ENCODE results near the gene NCAPD2.

Gene NCAPD2

GRCh38 chr12:6533923-6534694 lies 40.2 kb downstream of the NCAPD2 start, which contains the start of gene GAPDH (continued):
- TF ChIP-seq ZBTB11 (tag by site-specific recombination; conservative IDR thresholded peaks at IDR 0.05; ENCODE audit: low read depth), result no peak
- no peak for TF ChIP-seq CTCF (tag by site-specific recombination; IDR thresholded peaks at IDR 0.05)
- no peak for TF ChIP-seq ZNF202 (tag by site-specific recombination; IDR thresholded peaks at IDR 0.05; ENCODE audit: borderline replicate concordance)
- TF ChIP-seq KLF16 (tag by site-specific recombination; IDR thresholded peaks at IDR 0.05), result no peak; the same call in 1 of the 2 replicates
- peak; percentile 13; the same call in 1 of the 2 replicates for TF ChIP-seq KLF17 (tag by site-specific recombination; IDR thresholded peaks at IDR 0.05)
- no peak for TF ChIP-seq ZNF155 (tag by site-specific recombination; IDR thresholded peaks at IDR 0.05)
- TF ChIP-seq TCF7L2 (IDR thresholded peaks at IDR 0.05; ENCODE audit: borderline replicate concordance, low read depth, low read length), result no peak
- peak; percentile 84 for TF ChIP-seq KLF9 (tag by site-specific recombination; IDR thresholded peaks at IDR 0.05; ENCODE audit: low read depth)
- peak; percentile 47; the same call in 1 of the 2 replicates for TF ChIP-seq ZNF843 (tag by site-specific recombination; IDR thresholded peaks at IDR 0.05)
- peak; percentile 8 for TF ChIP-seq PRDM4 (tag by site-specific recombination; IDR thresholded peaks at IDR 0.05)
- no peak for TF ChIP-seq ZNF707 (tag by site-specific recombination; IDR thresholded peaks at IDR 0.05)
- peak; percentile 48; the same call in 1 of the 2 replicates for TF ChIP-seq HOXD13 (CRISPR knock-in tag; IDR thresholded peaks at IDR 0.05; ENCODE audit: borderline replicate concordance)
- peak; percentile 65 for TF ChIP-seq ZBTB26 (tag by site-specific recombination; optimal IDR thresholded peaks at IDR 0.05)
- TF ChIP-seq ZSCAN30 (tag by site-specific recombination; IDR thresholded peaks at IDR 0.05), result peak; percentile 42
- peak; percentile 74; the same call in 1 of the 2 replicates for TF ChIP-seq ZNF2 (tag by site-specific recombination; IDR thresholded peaks at IDR 0.05)
- TF ChIP-seq SP2 (tag by site-specific recombination; IDR thresholded peaks at IDR 0.05), result peak; percentile 80
- TF ChIP-seq ZNF776 (tag by site-specific recombination; IDR thresholded peaks at IDR 0.05; ENCODE audit: borderline replicate concordance), result no peak
- TF ChIP-seq ZNF37A (tag by site-specific recombination; IDR thresholded peaks at IDR 0.05), result no peak
- no peak for TF ChIP-seq MEIS1 (CRISPR knock-in tag; IDR thresholded peaks at IDR 0.05; ENCODE audit: borderline replicate concordance)
- TF ChIP-seq ZNF398 (tag by site-specific recombination; IDR thresholded peaks at IDR 0.05), result no peak; the same call in 1 of the 2 replicates
- TF ChIP-seq ZNF777 (tag by site-specific recombination; IDR thresholded peaks at IDR 0.05; ENCODE audit: borderline replicate concordance), result peak; percentile 99
- peak; percentile 31 for TF ChIP-seq ZNF449 (tag by site-specific recombination; IDR thresholded peaks at IDR 0.05)
- no peak for TF ChIP-seq ZNF571 (tag by site-specific recombination; IDR thresholded peaks at IDR 0.05)
- no peak for TF ChIP-seq ZNF350 (tag by site-specific recombination; IDR thresholded peaks at IDR 0.05)
- TF ChIP-seq ZFHX2 (tag by site-specific recombination; conservative IDR thresholded peaks at IDR 0.05), result peak; percentile 97
- peak; percentile 63 for TF ChIP-seq GFI1B (tag by site-specific recombination; IDR thresholded peaks at IDR 0.05)
